Prostate gland (tissue), 2 donors: Measurements from ENCODE around the gene MAP3K7.

Source experiments
- CTCF ChIP-seq, 4 experiments: fragments of 200-600 bp in 2 of 4; fragments of 450-650 bp in 2 of 4; sonication (generic) in 2 of 4; IDR thresholded peaks; 1 replicate in 3 of 4; 2 replicates in 1 of 4; pipeline ENCODE4 v1.5.1; 2016 to 2019; ENCODE audit warnings: antibody characterized with exemption in 4 of 4, mild to moderate bottlenecking in 2 of 4, moderate library complexity in 2 of 4
- POLR2A ChIP-seq: fragments of 450-650 bp; IDR thresholded peaks from one replicate; pipeline ENCODE4 v1.6.1; 2016; ENCODE audit warnings: antibody characterized with exemption, mild to moderate bottlenecking

DNA sequence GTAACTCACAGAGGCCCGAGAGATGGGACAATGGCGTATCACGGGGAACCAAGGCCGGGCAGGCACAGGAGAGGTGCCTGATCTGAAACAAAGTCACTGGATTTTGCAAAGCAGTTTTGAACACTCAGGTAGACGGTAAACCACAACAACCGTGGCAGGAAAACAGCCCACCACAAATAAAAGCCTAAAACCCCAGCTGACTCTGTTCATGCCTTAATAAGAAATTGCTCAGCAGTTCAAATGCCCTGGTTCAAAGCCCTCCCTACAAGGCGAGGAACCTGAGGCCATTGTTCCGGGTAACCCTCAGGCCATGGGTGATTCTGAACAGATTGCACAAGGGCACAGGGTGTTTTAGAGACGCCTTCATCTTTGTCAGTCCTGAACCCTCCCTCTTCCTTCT lies 114.2 kb downstream of the MAP3K7 start:
- TF ChIP-seq POLR2A, result no peak
- no peak for TF ChIP-seq CTCF (IDR thresholded peaks at IDR 0.05)
